Esophagus muscularis mucosa (tissue), 3 donors: Measurements from ENCODE around the gene CPNE8.

Experiments used
- CTCF ChIP-seq, 3 experiments: fragments of 200-600 bp in 2 of 3; fragments of 450-650 bp in 1 of 3; sonication (generic) in 2 of 3; IDR thresholded peaks; one replicate each; pipeline ENCODE4 v1.5.1; 2017 to 2019; ENCODE audit warnings: antibody characterized with exemption in 3 of 3, mild to moderate bottlenecking in 2 of 3, moderate library complexity in 1 of 3
- POLR2A ChIP-seq: fragments of 450-650 bp; IDR thresholded peaks from one replicate; pipeline ENCODE4 v1.6.1; 2017; ENCODE audit warnings: antibody characterized with exemption, moderate library complexity, mild to moderate bottlenecking, low read depth
- POLR2AphosphoS5 ChIP-seq, 2 donors: sonication (generic); formaldehyde crosslinking; IDR thresholded peaks; one replicate each; pipeline ENCODE4 v1.6.1; 2017; ENCODE audit warnings: antibody characterized with exemption in 2 of 2

- TF ChIP-seq CTCF (IDR thresholded peaks at IDR 0.05) (no peak), POLR2A (no peak), POLR2AphosphoS5 (IDR thresholded peaks at IDR 0.05) (no peak)
Observed at GRCh38 chr12:38949363-38949762, 44.0 kb upstream of the CPNE8 start.
